Measurements from ENCODE around the gene KSR1. TPM values are rescaled to one million over a fixed set of nuclear protein-coding genes. Genes with fewer than 3 reads are reported as not detected.
"Not testable (repeated sequence)": the region's sequence is repeated elsewhere in the genome, so short reads cannot be mapped to it uniquely, and the experiment has no call there.

The KSR1 gene
- polyA plus RNA-seq, 1 experiment: 28.2 TPM

DNA sequence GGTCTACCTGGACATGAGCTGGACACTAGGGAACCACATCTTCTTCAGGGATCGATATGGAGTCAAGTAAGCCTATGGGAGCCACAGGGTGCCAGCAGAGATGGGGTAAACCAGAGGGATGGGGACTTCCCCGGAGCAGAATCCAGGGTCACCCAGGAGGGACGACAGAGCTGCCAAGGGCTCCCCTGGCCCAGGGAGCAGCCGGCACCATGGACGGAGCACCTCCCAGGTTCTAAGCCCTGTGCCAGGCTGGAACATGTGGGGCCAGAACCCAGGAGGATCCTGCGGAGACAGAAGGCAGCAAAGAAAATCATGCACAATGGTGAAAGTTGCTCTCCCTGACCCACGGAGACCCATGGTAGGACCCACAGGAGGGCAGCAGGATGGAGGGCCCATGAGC lies 33.6 kb upstream of the KSR1 start:
- POLR2A ChIA-PET: no interaction called here
- H3K27ac ChIP-seq (ENCODE audit: low read depth, low read length): no peak overlapping the region
- no peaks in the 10 kb centered on the region for H3K9me3 ChIP-seq (ENCODE audit: control insufficient read depth, insufficient read depth, low read length)
- CTCF ChIA-PET: no interaction called here
- no peak for DNase-seq (ENCODE audit: low read depth, low spot score)
- TF ChIP-seq, protein P1, sequence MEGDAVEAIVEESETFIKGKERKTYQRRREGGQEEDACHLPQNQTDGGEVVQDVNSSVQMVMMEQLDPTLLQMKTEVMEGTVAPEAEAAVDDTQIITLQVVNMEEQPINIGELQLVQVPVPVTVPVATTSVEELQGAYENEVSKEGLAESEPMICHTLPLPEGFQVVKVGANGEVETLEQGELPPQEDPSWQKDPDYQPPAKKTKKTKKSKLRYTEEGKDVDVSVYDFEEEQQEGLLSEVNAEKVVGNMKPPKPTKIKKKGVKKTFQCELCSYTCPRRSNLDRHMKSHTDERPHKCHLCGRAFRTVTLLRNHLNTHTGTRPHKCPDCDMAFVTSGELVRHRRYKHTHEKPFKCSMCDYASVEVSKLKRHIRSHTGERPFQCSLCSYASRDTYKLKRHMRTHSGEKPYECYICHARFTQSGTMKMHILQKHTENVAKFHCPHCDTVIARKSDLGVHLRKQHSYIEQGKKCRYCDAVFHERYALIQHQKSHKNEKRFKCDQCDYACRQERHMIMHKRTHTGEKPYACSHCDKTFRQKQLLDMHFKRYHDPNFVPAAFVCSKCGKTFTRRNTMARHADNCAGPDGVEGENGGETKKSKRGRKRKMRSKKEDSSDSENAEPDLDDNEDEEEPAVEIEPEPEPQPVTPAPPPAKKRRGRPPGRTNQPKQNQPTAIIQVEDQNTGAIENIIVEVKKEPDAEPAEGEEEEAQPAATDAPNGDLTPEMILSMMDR (IDR thresholded peaks at IDR 0.05; ENCODE audit: low read depth, low read length): no peak
- H3K27me3 ChIP-seq (ENCODE audit: control insufficient read depth, insufficient read depth, low read length): peaks cover 6% of the 10 kb centered on the region
- no peak overlapping the region for H3K4me3 ChIP-seq (ENCODE audit: low read depth, low read length)

DNA sequence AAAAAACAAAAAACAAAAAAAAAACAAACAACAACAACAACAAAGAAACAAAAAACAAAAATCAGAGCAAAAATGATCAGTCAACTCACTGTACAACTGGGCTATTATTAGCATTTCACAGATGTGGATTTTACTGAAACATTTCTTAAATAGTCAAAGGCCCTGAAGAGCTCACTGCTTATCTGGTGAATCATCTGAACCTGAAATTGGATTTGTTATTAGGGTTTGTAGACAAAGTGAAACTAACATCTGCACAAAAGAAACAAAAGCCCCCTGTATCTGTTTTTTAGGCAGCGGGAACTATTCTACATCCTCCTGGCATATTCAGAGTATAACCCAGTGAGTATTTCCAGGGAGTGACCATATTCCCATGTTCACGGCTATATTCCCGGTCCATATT lies 32.6 kb upstream of the KSR1 start:
- H3K27ac ChIP-seq (ENCODE audit: low read depth, low read length): no peak overlapping the region
- ChIA-PET CTCF (no interaction called here), POLR2A (interaction anchor here (0.6 kb wide), 1 partner anchor 10 kb away, joined by 3 read pairs; no protein-coding TSS in a partner anchor)
- TF ChIP-seq, protein P1 (IDR thresholded peaks at IDR 0.05; ENCODE audit: low read depth, low read length): no peak
- H3K9me3 ChIP-seq (ENCODE audit: control insufficient read depth, insufficient read depth, low read length): no peaks in the 10 kb centered on the region
- no peak for DNase-seq (ENCODE audit: low read depth, low spot score)
- peaks cover 4% of the 10 kb centered on the region for H3K27me3 ChIP-seq (ENCODE audit: control insufficient read depth, insufficient read depth, low read length)
- no peak overlapping the region for H3K4me3 ChIP-seq (ENCODE audit: low read depth, low read length)

DNA sequence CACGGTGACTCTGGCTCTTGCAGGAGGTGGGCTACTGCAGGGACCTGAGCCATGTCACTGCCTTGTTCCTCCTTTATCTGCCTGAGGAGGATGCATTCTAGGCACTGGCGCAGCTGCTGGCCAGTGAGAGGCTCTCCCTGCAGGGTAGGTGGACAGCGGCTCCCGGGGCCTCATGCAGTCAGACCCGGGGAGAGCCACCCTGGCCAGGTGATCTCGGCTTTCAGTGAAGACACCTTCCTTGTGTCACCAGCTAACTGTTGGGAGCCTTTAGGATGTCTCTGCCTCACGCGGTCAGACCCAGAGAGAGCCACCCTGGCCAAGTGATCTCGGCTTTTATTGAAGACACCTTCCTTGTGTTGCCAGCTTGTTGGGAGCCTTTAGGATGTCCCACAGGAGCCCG lies 31.7 kb upstream of the KSR1 start:
- no peaks in the 10 kb centered on the region; the same call in 1 of the 2 replicates for H3K9me3 ChIP-seq (ENCODE audit: control insufficient read depth, insufficient read depth, low read length)
- no peak overlapping the region for H3K27ac ChIP-seq (ENCODE audit: low read depth, low read length)
- TF ChIP-seq, protein P1 (IDR thresholded peaks at IDR 0.05; ENCODE audit: low read depth, low read length): no peak
- peaks cover 4% of the 10 kb centered on the region for H3K27me3 ChIP-seq (ENCODE audit: control insufficient read depth, insufficient read depth, low read length)
- no peak overlapping the region for H3K4me3 ChIP-seq (ENCODE audit: low read depth, low read length)
- POLR2A ChIA-PET: no interaction called here
- DNase-seq (ENCODE audit: low read depth, low spot score): no peak
- CTCF ChIA-PET: no interaction called here

DNA sequence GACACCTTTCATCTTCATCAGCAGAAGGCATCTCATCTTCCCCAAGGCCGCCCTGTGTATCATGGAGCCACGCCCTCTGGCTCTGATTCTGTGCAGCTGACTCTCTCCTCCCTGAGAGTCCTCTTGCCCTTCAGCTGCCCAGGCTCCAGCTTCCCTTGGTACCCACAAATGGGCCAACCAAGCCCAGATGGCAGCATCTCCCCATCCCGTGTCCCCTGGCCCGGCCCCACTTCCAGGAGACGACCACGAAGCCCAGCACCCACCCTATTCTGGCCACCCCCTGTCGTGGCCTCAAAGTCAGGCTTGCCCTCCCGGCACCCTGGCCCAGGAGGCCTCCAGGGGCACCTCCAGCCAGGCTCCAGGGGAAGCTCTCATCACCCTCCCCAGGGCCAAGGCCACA lies 31.3 kb upstream of the KSR1 start:
- Histone ChIP-seq H3K9me3 (ENCODE audit: control insufficient read depth, insufficient read depth, low read length) (no peaks in the 10 kb centered on the region; the same call in 1 of the 2 replicates), H3K27ac (ENCODE audit: low read depth, low read length) (no peak overlapping the region), H3K27me3 (ENCODE audit: control insufficient read depth, insufficient read depth, low read length) (peaks cover 4% of the 10 kb centered on the region), H3K4me3 (ENCODE audit: low read depth, low read length) (no peak overlapping the region)
- POLR2A ChIA-PET: no interaction called here
- CTCF ChIA-PET: no interaction called here
- no peak for DNase-seq (ENCODE audit: low read depth, low spot score)
- TF ChIP-seq, protein P1 (IDR thresholded peaks at IDR 0.05; ENCODE audit: low read depth, low read length): no peak

DNA sequence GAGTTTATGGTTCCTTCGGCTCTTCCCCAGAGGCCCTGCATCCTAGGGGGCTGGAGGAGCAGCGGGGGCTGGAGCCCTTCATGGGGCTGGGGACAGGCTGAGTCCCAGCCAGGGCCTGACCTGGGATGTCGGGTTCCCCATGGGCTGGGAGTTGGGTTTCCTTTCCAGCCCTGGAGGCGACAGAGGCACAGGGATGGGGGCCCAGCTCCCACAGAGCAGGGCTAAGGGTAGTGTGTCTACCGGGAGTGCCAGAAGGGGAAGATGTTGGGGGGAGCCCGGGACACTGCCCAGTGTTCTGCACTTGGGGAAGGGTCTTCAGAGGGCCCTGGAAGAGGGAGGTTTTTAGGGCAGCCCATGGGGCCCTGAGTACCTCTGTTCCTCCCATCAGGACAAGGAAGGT lies 30.7 kb upstream of the KSR1 start:
- H3K4me3 ChIP-seq (ENCODE audit: low read depth, low read length); DNase-seq (ENCODE audit: low read depth, low spot score); H3K27ac ChIP-seq (ENCODE audit: low read depth, low read length); H3K9me3 ChIP-seq (ENCODE audit: control insufficient read depth, insufficient read depth, low read length); POLR2A ChIA-PET; H3K27me3 ChIP-seq (ENCODE audit: control insufficient read depth, insufficient read depth, low read length); CTCF ChIA-PET: not testable (repeated sequence)

DNA sequence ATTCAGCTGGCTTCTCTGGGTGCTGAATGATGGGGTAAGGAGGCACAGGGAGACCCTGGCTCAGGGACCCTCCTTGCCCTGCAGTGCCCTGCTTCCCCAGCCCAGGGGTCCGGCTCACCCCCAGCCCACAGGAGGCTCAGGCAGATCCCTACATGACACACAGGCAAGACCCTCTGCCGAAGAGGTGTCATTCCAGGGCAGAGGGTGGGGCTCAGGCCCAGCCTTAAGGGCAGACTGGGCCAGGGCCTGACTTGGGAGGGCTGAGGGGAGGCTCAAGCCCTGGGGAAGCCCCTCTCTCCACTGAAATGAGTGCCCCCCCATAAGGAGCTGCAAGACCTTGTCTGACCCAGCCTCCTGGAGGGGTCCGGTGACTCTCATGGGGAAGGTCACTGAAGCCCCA lies 30.3 kb upstream of the KSR1 start:
- ChIA-PET CTCF (no interaction called here), POLR2A (no interaction called here)
- TF ChIP-seq, protein P1 (IDR thresholded peaks at IDR 0.05; ENCODE audit: low read depth, low read length): no peak
- no peak for DNase-seq (ENCODE audit: low read depth, low spot score)
- no peak overlapping the region for H3K27ac ChIP-seq (ENCODE audit: low read depth, low read length)
- H3K4me3 ChIP-seq (ENCODE audit: low read depth, low read length): no peak overlapping the region
- H3K27me3 ChIP-seq (ENCODE audit: control insufficient read depth, insufficient read depth, low read length): peaks cover 4% of the 10 kb centered on the region
- H3K9me3 ChIP-seq (ENCODE audit: control insufficient read depth, insufficient read depth, low read length): no peaks in the 10 kb centered on the region; the same call in 1 of the 2 replicates

DNA sequence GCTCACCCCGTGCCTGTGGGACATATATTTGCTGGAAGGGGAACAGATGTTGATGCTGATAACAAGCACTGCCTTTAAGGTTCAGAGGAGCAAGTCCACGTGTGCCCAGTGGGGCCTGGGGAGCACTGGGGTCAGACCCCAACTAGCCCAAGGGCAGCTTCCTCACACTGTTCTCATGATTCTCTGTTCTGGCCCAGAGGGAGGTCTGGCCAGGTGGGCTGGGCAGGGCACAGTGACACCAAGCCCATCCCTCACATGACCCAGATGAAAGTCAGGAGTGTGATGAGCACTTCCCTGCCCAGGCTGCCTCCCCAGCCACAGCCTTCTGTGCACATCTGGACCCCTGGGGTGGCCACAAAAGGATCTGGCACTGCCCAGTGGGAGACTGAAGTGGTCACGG lies 29.8 kb upstream of the KSR1 start:
- CTCF ChIA-PET: not testable (repeated sequence)

DNA sequence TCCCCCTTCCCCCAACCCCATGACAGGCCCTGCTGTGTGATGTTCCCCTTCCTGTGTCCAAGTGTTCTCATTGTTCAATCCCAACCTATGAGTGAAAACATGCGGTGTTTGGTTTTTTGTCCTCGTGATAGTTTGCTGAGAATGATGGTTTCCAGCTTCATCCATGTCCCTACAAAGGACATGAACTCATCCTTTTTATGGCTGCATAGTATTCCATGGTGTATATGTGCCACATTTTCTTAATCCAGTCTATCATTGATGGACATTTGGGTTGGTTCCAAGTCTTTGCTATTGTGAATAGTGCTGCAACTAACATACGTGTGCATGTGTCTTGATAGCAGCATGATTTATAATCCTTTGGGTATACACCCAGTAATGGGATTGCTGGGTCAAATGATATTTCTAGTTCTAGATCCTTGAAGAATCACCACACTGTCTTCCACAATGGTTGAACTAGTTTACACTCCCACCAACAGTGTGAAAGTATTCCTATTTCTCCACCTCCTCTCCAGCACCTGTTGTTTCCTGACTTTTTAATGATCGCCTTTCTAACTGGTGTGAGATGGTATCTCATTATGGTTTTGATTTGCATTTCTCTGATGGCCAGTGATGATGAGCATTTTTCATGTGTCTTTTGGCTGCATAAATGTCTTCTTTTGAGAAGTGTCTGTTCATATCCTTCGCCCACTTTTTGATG lies 28.9 kb upstream of the KSR1 start:
- POLR2A ChIA-PET; H3K27ac ChIP-seq (ENCODE audit: low read depth, low read length); H3K27me3 ChIP-seq (ENCODE audit: control insufficient read depth, insufficient read depth, low read length); CTCF ChIA-PET; H3K4me3 ChIP-seq (ENCODE audit: low read depth, low read length); H3K9me3 ChIP-seq (ENCODE audit: control insufficient read depth, insufficient read depth, low read length); DNase-seq (ENCODE audit: low read depth, low spot score): not testable (repeated sequence)

More for the DNA sequence above, 29.8 kb upstream of the KSR1 start:
- DNase-seq (ENCODE audit: low read depth, low spot score); H3K9me3 ChIP-seq (ENCODE audit: control insufficient read depth, insufficient read depth, low read length); H3K27ac ChIP-seq (ENCODE audit: low read depth, low read length); POLR2A ChIA-PET; H3K4me3 ChIP-seq (ENCODE audit: low read depth, low read length); H3K27me3 ChIP-seq (ENCODE audit: control insufficient read depth, insufficient read depth, low read length): not testable (repeated sequence)

Measured in AG04450 (cell line).